Hair follicular keratinocyte (primary cell): ENCODE results near the gene FAM131B. TPM values are rescaled to one million over a fixed set of nuclear protein-coding genes. Genes with fewer than 3 reads are reported as not detected.

ENCODE experiments used
- total RNA-seq: library from RNA; depleted of rRNA; stranded (reverse); fragments of >200 nt; gene quantifications from 2 replicates; pipeline ENCODE4 v1.2.3, GENCODE V29; 2015

Gene FAM131B
- 0.08 and 0.19 TPM in 2 replicates for total RNA-seq

DNA sequence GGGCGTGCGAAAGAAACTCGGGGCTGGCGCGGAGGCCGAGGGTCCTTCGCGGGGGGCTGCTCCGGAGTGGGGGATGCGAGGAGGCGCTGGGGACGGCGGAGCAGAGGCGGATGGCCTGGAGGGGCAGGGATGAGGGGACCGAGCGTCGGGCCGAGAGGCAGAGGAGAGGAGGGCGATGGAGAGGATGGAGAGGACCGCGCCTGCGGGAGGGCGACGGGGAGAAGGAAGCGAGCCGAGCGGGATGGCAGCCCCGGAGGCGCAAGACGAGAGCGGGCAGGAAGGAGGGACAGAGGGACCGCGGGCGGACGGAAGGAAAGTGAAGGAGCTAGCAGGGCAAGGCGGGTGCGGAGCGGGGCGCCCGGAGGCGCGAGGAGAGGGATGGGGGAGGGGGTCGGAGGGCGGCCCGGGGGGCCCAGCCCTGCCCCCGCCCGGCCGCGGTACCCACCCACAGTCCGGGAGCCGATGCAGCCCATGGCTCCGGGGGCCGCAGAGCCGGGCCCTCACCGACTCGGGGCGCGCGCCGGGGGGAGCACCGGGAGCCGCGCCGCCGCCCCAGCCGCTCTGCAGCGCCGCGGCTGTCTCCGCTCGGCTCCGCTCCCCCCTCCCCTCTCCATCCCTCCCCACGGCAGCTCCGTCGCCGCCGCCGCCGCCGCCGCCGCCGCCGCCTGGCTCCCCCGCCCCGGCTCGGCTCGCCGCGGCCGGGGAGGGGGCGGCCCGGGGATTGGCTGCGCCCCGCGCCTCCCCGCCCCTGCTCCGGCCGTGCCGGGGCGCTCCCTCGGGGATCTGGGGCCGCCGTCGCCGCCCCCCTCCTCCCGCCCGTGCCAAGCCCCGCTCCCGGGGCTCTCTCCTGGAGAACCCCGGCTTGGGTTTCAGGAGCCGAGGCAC is at the start of gene FAM131B:
FAM131B (minus strand) TSS at position 583 of the 885 bp plus-strand sequence; CDS start at position 473, 110 bp downstream.

DNA sequence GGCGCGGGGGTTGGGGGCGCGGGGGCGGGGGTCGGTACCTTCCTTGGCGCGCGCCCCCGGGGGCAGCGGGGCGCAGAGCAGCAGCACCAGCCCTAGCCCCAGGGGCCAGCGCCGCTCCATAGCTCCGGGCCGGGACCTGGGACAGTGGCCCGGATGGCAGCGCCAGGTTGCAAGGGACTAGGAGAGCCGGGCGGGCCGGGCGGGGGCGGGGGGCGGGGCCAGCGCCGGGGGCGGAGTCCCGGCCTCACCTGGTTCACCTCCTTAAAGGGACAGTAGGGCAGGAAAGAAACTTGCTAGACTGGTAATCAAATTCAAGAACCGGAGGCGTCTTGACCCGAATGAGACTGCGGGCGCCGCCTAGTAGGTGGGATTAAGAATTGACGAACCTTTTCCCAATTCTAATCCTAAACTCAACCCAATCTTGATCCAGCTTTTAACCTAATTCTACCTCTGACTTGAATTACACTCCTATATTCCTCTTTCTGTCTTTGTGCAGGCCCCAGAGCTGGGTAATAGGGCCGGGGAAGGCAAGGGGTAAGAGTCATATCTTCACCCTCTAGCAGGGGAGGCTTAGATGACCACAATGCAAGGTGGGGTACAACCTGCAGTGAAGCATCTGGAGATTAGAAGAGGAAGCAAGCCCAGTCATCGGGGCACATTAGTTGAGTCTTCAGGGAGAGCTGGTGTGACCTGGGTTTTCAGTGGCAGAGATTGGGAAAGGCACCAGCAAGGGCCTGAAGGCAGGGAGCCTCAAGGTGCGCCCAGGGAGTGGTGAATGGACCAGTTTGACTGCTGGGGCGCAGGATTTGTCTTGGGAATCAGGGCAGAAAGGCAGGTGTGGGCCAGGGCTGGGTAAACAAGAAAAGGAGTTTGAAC is 46.4 kb upstream of the FAM131B start, which contains the start of gene EPHA1:
EPHA1 (minus strand) TSS at position 171 of the 876 bp plus-strand sequence; CDS start at position 120, 51 bp downstream.

DNA sequence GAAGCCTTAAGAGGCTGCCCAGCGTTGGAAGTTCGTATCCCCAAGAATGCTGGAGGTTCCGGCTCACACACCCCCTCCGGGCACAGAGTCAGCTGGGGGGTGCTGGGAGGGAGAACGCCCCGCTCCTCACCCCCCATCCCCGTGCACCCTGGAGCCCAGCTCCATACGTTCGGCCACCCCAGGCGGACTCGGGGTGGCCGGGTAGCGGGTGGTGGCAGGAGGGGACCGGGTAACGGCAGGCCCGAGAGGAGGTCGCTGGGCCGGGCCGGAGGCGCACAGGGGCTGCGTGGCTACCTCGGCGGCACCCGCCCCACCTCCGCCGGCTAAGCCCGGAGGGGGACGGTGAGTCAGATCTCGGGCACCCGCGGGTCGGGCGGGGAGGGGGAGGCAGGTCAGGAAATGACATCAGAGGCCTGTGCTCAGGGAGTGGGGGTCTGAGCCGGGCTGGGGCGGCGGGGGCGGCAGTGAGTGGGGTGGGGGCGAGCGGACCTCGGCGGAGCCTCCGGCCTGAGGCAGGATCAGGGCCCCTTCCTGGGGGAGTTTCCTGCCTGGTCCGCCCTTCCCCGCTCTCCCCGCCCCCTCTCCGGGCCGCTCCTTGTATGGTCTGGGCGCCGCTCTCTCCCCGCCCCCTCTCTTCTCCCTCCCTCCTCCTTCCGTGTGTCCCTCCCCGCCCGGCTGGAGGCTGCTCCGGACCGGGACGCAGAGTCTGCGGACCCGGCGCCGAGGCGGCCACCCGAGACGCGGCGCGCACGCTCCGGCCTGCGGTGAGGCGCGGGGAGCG is 18.3 kb upstream of the FAM131B start, which contains the start of gene ZYX:
ZYX (plus strand) TSS at position 700 of the 781 bp plus-strand sequence. CDS start 227 bp downstream, outside the sequence.

DNA sequence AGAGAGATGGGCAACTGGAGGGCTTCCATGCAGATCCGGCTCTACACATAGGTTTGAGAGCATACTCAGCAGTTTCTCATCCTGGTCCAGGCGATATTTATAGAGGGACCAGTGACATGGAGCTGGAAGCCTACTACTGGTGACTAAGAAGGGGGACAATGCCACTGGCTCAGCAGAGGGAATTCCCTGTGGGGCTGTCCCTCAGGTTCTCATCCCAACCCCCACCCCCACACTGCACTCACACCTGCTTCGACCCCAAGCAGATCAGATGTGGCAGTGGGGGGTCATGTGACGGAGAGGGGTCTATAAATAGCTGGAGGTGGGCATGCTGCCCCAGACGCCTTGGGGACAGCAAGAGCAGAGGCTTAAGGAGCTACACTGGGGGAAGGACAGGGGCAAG is 46.7 kb downstream of the FAM131B start, which contains the start of gene CLCN1:
CLCN1 (plus strand) TSS at position 336 of the 400 bp plus-strand sequence. CDS start 102 bp downstream, outside the sequence.

Other genes starting within 250 kb of the FAM131B start
- gene PIP, start 230.6 kb downstream of the FAM131B start, total RNA-seq = not detected in 2 replicates
- not detected in 2 replicates for gene TAS2R39, start 179.3 kb downstream of the FAM131B start, total RNA-seq
- gene TAS2R40, start 140.7 kb downstream of the FAM131B start, total RNA-seq = not detected in 2 replicates
- gene GSTK1, start 99.3 kb downstream of the FAM131B start, total RNA-seq = 118 and 175 TPM in 2 replicates
- gene TMEM139, start 77.8 kb downstream of the FAM131B start, total RNA-seq = 7.1 and 8.9 TPM in 2 replicates
- gene CASP2, start 74.4 kb downstream of the FAM131B start, total RNA-seq = 9.4 and 17.2 TPM in 2 replicates
- gene CLCN1, start 46.6 kb downstream of the FAM131B start, total RNA-seq = 0.08 TPM in 1 of 2 replicates, not detected in the other
- 78.2 and 95.9 TPM in 2 replicates for gene ZYX, start 18.6 kb upstream of the FAM131B start, total RNA-seq
- gene EPHA1, start 46.1 kb upstream of the FAM131B start, total RNA-seq = 35.5 and 37.2 TPM in 2 replicates
- not detected in 2 replicates for gene TAS2R60, start 80.7 kb upstream of the FAM131B start, total RNA-seq
- gene TAS2R41, start 115.2 kb upstream of the FAM131B start, total RNA-seq = not detected in 2 replicates
- 0.11 and 0.31 TPM in 2 replicates for gene CTAGE15, start 209.1 kb upstream of the FAM131B start, total RNA-seq